Upper lobe of left lung (tissue), 4 donors: Measurements from ENCODE around the gene CRACDL.

Experiments
- EP300 ChIP-seq, 4 donors: sonication (generic); formaldehyde crosslinking; IDR thresholded peaks; one replicate each; pipeline ENCODE4 v1.5.1; 2017; ENCODE audit warnings: antibody characterized with exemption in 4 of 4, control low read depth in 2 of 4
- POLR2AphosphoS5 ChIP-seq, 2 donors: sonication (generic); formaldehyde crosslinking; IDR thresholded peaks; one replicate each; pipeline ENCODE4 v1.5.1; 2017; ENCODE audit warnings: antibody characterized with exemption in 2 of 2

- TF ChIP-seq EP300 (IDR thresholded peaks at IDR 0.05) (no peak), POLR2AphosphoS5 (IDR thresholded peaks at IDR 0.05) (no peak)
Measured at GRCh38 chr2:98763209-98763951, 172.6 kb downstream of the CRACDL start.
